Astrocyte of the hippocampus (primary cell): ENCODE results near the gene MAST2.
"Not testable (repeated sequence)": the region's sequence is repeated elsewhere in the genome, so short reads cannot be mapped to it uniquely, and the experiment has no call there.

Source experiments
- DNase-seq: peaks from one replicate; pipeline ENCODE4 v3.0.0; 2011; ENCODE audit warnings: low read depth, low spot score

Gene MAST2

DNA sequence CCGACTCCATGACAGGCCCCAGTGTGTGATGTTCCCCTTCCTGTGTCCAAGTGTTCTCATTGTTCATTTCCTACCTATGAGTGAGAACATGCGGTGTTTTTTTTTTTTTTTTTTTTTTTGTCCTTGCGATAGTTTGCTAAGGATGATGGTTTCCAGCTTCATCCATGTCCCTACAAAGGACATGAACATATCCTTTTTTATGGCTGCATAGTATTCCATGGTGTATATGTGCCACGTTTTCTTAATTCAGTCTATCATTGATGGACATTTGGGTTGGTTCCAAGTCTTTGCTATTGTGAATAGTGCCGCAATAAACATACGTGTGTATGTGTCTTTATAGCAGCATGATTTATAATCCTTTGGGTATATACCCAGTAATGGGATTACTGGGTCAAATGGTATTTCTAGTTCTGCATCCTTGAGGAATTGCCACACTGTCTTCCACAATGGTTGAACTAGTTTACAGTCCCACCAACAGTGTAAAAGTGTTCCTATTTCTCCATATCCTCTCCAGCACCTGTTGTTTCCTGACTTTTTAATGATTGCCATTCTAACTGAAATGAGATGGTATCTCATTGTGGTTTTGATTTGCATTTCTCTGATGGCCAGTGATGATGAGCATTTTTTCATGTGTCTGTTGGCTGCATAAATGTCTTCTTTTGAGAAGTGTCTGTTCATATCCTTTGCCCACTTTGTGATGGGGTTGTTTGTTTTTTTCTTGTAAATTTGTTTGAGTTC lies 54.5 kb downstream of the MAST2 start:
- not testable (repeated sequence) for DNase-seq

DNA sequence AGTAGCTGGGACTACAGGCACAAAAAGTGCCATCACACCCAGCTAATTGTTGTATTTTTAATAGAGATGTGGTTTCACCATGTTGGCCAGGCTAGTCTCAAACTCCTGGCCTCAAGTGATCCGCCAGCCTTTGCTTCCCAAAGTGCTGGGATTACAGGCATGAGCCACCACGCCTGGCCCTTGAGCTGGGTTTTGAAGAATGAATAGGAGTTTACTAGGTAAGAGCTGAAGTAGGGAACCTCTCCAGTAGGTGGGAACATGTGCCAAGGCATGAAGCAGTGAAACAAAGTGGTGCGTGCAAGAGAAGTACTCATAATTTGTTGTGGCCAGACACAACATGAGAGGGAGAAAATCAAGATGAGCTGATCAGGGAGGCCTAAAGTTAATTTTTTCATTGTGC lies 55.8 kb downstream of the MAST2 start:
- no peak for DNase-seq

DNA sequence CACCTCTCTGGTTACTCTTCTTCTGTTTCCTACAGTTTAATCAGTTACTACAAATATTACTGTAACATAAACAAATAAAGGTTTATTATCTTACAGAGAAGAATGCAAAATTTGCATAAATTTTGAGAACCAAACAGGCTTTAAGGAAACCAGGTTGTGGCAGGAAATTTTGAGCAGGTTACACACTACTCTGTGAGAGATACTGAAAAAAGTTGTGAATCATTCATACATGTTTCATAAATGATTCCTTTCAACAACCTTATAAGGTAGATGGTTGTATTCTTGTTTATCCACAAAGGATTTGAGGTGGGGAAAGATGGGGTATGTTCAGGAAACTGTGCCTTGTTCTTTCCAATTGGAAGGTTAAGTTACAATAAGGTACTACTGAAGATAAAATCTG lies 58.6 kb downstream of the MAST2 start:
- no peak for DNase-seq

DNA sequence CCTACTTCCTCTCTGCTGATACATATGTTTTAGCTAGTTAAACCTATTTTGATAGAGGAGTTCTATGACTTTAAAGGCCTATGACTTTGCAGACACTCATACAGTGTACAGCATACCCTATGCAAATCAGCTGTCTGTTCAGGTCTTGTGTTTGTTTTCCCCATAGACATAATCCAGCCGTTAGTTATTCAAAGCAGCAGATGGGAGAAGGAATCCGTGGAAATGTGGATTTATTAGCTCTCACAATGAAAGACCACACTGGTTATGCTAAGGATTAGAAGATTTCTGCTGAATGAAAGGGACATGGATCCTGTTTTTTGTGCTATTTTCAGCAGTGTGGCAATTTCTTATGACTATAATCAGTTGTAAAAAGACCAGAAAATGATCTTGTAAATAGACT lies 59.8 kb downstream of the MAST2 start:
- no peak for DNase-seq

DNA sequence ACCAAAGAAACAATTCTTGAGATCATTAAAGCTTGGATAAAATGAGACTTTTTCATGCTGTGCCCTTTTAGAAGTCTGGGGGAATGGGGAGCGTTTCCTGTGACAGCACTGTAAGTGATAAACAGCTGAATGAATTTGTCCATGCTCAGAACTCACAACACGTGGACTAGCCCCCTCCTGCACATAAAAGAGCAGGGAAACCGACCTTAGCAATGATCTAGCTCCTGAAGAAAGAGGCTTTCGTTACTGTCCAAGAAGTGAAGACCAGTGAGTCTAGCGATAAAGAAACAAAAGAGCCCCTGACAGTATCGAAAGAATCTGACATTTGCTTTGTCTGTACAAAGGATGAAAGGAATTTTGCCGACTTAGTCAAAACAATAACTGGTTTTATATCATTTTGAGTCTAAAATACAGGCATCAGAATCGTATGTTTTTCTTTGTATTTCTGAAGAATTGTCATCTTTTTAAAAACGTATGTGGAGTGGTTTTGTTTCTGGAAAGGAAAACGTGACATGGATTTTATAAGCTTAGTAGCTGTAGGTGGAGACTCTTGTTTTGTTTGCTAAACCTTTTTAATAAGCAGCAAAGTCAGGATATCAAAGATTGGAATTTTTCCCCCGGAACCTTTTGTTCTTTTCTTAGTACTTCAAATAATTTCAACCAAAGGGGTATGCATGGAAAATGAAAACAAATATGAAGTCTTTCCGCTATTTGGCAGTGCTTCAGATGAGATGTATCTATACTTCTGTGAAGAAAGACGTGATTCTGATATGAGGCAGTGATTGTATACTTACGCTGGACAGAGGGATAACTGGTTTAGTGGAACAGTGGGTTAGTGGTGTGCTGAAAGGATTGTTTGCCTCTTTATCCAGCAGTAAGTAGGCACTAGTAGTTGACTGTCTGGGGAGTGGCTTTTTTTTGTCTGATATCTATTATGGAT lies 61.0 kb downstream of the MAST2 start:
- DNase-seq = peak; percentile 40

DNA sequence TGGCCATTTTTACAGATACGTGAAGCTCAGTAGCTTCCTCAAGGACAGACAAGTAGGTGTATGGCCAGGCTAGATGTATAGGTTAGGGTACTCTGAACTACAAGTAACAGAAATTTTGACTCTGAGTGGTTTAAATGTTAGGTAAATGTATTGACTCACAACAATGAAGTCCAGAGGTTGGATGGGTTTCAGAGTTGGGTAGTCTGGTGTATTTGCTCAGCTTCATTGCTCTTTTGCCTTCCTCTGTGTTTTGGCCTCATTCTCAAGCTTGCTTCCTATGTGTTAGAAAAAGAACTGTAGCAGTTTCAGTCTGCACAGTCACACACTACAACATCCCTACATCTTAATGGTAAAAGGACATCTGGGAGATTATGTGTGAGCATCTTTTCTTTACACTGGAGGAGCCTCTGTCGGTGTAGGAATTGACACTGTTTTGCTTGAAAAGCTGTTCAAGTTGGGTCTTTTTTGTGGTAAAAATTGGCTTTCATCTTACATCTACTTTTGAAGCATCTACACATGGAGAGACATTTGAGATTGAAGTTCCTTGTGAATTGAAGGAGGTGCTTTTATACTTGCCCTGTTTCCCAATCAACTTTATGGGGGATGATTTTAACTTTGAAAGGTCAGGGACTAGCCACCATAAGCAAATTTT lies 64.4 kb downstream of the MAST2 start:
- DNase-seq = no peak

DNA sequence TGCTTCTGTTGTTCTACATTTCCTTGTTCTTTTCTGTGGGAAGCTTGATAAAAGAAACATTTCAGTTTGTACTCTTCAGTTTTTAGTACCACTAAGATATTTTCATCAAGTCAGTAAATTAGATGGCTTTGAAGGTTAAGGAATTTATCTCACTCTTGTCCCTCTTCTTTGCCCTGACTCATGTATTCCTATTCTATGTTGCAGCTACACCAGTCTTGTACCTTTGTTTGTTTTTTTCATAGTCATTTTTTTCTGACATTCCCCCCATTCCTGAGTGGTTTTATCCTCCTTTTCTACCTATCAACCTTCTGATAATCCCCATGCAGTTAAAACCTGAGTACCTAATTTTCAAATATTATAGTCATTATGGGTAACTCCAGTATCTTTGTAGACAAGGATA lies 65.4 kb downstream of the MAST2 start:
- DNase-seq = no peak

DNA sequence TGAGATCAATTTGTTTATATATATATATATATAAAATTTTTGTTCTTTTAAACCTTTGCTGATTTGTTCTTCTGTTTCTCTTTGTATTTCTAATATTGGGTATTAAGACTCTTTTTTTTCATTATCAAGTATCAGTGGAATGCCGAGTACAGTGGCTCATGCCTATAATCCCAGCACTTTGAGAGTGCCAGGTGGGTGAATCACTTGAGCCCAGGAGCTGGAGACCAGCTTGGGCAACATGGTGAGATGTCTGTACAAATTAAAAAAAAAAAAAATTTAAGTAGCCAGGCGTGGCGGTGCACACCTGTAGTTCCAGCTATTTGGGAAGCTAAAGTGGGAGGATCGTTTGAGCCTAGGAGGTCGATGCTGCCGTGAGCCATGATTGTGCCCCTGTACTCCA lies 67.1 kb downstream of the MAST2 start:
- DNase-seq = peak; percentile 31

DNA sequence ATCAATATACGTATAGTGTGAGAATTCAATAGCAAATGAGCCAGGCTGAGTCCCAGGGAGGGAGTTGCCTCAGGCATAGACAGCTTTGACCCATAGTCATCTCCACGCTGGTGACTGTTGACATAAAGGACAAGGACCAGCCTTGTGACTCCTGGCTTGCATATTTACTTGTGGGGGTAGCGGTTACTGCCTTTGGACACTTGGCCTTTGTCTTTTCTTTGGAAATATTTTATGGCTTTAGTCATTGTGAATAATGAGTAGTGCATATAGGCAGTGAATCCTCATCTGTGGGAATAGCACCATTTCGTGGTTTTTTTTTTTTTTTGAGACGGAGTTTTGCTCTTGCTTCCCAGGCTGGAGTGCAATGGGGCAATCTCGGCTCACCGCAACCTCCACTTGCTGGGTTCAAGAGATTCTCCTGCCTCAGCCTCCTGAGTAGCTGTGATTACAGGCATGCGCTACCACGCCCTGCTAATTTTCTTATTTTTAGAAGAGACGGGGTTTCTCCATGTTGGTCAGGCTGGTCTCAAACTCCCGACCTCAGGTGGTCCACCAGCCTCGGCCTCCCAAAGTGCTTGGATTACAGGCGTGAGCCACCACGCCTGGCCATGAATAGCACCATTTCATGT lies 68.9 kb downstream of the MAST2 start:
- DNase-seq = peak; percentile 75

DNA sequence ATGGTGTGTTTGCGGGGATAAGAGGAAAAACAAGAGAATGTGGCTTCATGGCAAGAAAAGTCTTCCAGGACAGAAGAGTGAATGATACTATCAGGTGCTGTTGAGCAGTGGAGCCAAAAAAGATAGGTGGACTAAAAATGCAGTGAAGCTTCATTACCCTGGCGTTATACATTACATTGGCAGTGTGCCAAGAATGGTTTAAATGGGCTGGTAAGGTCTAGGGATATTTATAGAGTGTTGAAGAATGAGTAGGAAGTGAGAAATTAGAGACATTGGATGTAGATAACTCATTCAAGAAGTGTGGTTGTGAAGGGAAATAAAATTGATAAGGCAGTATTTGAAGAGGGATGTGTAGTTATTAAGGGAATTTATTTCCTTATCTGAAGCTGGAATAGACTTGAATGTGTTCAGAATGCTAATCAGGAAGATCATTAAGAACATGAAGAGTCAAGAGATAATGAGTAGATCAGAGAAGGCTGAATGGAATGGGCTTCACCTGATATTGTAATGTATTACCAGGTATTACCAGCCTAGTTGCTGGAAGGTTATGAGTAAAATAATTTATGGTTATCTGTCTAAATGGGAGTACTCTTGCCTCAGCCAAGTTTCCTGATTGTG lies 72.7 kb downstream of the MAST2 start:
- DNase-seq = no peak

DNA sequence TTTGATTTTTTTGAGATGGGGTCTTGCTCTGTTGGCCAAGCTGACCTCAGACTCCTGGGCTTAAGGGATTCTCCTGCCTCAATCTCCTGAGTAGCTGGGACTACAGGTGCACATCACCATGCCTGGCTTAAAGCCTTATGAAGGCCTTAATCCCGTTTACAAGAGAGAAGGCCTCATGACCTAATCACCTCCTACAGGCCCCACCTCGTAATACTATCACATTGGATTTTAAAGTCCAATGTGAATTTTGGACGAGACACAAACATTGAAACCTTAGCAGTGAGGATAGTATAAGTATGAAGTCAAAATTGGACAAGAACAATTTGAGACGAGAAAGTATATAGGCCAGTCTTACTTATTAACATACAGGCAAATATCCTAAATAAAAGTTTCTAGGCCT lies 73.9 kb downstream of the MAST2 start:
- DNase-seq = no peak

DNA sequence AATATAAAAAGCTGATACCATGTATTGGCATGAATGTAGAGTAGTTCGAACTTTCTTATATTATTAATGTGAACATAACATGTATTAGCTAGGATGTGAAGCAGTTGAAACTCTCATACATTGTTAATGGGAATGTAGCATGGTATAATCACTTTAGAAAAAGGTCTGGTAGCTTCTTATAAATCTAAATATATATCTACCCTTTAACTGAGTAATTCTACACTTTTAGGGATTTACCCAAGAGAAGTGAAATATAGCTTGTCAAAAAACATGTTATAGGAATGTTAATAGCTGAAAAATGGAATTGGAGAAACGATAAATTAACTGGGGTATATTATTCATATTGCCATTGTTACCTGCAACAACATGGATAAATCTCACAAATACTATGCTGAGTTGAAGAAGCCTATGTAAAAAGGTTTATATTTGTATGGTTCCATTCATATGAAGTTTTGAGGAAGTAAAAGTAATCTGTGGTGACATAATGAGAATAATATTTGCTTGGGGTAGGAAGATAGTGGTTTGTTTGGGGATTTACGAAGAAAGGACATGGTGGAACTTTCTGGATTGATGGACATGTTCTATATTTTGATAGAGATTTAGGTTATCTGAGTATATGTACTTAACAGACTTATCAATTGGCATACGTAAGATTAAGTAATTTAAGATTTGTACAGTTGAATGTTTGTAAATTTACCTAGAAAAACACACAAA lies 76.6 kb downstream of the MAST2 start:
- DNase-seq = no peak

DNA sequence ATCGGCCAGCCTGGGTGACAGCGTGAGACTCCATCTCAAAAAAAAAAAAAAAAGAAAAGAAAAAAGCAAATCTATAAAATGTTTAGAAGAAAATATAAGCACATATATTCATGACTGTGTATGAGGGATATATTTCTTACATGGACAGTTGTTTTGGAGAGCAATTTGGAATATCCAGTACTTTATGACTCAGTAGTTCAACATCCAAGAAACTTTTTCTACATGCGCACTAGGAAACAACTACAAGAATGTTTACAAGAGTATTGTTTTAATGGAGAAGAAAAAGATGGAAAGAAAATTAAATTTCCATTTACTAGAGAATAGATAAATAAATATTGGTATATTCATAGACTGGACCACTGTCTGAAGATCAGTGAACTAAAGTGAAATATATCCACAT lies 77.5 kb downstream of the MAST2 start:
- DNase-seq = peak; percentile 22

DNA sequence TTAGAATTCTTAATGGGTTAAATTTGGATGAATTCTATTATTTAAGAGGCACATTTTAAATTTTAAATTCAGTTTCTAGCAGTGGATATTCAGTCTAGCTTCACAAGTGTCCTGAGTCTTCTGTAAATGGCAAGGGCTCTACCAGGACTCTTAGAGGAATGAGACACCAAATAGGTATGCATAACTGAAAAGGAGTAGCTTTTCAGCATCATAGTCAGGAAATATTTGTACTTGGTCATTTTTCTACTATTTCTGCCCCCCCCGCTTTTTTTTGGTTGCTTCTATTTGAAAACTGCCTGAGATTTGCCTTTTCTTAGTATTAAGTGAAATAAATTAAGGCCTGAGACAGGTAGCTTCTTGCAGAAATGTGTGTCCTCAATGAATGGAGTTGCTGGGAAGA lies 80.2 kb downstream of the MAST2 start:
- DNase-seq = peak; percentile 54

DNA sequence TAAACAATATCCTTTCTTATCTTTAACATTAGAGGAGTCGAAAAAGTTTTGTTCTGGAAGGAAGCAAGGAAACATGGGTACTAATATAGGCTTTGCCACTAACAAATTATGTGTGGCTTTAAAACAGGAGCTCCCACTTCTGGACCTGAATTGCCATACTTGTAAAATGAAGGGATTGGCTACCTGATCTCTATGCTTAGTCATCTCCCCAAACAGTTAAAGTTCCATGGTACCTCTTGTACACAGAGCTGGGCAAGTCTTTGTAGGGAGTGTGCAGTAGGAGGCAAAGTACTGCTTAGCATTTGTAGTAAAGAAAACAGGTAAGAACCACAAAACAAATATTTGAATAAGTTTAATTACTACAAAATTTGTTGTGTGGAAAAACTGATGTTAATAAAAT lies 81.3 kb downstream of the MAST2 start:
- peak; percentile 21 for DNase-seq

DNA sequence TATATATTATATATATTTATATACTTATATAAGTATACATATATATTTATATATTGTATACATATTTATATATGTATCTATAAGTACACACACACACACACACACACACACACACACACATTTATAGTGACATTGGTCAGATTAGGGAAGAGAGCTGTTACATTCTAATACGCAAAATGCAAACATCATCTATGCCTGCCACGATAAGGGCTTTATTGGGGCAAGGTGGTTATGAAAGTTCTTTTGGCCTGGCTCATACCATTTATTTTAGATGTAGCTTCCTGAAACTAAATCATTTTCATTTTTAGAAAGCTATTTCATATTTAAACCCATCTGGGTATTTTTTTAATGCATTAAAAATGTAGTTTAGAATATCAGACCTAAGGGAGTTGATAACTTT lies 82.8 kb downstream of the MAST2 start:
- no peak for DNase-seq

DNA sequence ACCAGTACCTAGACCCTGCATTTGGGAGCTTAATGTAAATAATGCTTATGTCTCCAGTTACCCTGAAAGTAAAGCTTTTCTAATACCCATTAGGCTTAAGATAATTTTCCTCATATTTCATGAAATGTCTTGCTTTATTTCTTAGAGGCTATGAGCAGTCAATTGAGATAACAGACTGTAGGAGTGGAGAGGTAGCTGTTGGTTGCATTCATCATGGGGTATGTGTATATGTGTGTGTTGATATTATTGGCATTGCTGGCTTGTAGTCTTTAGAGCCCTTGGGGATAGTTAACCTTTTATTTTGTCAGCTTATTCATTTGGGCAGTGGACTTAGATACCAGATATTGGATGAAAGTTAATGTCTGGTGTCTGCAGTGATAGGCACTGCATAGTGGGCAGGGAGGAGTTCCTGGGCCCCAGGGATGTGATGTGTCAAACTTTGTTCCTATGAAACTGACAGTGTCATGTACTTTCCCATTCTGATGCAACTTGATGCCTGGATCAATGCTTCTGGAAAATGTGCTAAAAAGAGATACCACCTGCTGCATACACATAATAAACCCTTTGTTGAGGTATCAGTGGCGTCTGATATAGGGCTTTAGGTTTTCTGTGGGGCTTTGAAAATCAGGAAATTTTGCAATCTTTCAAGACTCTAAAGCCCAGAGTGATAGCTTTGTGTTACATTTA lies 83.9 kb downstream of the MAST2 start:
- no peak for DNase-seq

DNA sequence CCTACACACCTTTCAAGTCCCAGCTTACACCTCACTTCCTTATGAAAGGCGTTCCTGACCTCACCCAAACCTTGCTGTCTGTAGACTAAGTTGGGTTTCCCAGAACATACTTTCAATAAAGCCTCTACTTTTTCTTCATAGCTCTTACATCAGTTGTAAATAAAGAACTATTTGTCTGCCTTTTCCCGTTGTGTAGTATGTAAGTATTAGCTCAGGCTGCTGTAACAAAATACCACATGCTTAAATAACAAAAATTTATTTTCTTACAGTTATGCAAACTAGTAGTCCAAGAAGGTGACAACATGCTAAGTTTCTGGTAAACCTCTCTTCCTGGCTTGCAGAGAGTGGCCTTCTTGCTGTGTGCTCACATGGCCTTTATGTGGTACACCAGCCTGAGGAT lies 86.7 kb downstream of the MAST2 start:
- no peak for DNase-seq

DNA sequence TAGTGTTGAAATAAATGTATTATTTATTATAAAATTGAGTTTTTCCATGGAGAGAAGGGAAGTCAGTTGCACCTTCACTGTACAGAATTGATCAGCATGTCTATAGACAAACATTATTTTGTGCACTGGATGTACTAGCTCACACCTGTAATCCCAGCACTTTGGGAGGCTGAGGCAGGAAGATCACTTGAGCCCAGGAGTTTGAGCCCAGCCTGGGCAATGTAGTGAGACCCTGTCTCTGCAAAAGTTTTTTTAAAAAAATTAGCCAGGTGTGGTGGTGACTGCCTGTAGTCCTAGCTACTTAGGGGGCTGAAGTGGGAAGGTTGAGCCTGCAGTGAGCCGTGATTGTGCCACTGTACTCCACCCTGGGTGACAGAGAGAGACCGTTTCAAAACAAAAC lies 87.7 kb downstream of the MAST2 start:
- DNase-seq = no peak

DNA sequence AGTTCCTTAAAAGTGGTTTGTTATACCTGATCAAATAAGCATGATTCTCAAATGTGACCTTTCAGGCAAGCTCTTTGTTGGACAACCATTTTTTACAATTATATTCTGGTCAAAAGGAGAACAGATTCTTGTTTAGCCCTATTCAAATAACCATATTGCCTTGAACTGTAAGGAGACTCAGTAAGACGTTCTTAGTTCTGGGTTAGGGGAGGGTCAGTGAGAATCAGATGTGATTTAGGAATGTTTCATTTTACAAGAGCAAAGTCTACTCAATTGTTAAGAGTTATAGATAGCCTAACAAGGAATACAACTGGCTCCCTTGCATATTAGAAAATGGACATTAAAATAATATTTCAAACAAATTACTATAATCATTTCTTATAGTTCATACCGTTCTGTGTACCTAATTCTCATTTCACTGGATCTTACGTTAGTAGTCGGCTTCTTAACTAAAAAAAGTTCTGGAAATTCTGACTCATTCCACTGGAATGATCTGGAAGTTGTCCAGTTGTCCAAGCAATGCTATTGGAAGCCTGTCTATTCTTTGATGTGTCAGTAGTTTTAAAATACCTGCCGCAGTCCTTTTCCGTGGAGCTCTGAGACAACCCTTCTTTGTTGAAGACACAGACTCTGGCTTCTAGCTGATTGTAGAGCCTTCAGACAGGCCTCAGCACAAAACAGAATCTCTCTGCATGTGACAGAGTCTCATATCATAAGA lies 88.8 kb downstream of the MAST2 start:
- peak; percentile 95 for DNase-seq
